ENCODE results near the gene BMX. TPM values are rescaled to one million over a fixed set of nuclear protein-coding genes. Genes with fewer than 3 reads are reported as not detected.
A peak's percentile ranks its signal among the peaks of the same experiment; 100 is the strongest.

Gene BMX
- total RNA-seq, 1 experiment from 2014 or later, result not detected

GRCh38 chrX:15483891-15484290, 16.7 kb upstream of the BMX start:
- intact Hi-C loops (cut with micrococcal nuclease; ENCODE audit: unreplicated experiment), result no loop called here
- no peaks in the 10 kb centered on the region for H3K4me1 Mint-ChIP-seq (ENCODE audit: low read depth, unreplicated experiment)
- H3K9me3 Mint-ChIP-seq (ENCODE audit: low read depth, unreplicated experiment), result no peaks in the 10 kb centered on the region
- no peaks in the 10 kb centered on the region for H3K36me3 Mint-ChIP-seq (ENCODE audit: insufficient read depth, unreplicated experiment)
- no peak overlapping the region for H3K4me3 Mint-ChIP-seq (ENCODE audit: low read depth, unreplicated experiment)
- no peaks in the 10 kb centered on the region for H3K27me3 Mint-ChIP-seq (ENCODE audit: unreplicated experiment)
- TF ChIP-seq CTCF (IDR thresholded peaks at IDR 0.05; ENCODE audit: unreplicated experiment), result no peak
- CTCF ChIA-PET, result no interaction called here
- DNase-seq, result no peak
- no peak overlapping the region for H3K27ac Mint-ChIP-seq (ENCODE audit: unreplicated experiment)
- no TSS peak for BruUV-seq (replicated peaks)

GRCh38 chrX:15492469-15492868, 8.1 kb upstream of the BMX start:
- no peak for TF ChIP-seq CTCF (IDR thresholded peaks at IDR 0.05; ENCODE audit: unreplicated experiment)
- CTCF ChIA-PET, result interaction anchor here (0.7 to 1.8 kb wide), 3 partner anchors 16 to 72 kb away, joined by 3 to 11 read pairs (median 4); no protein-coding TSS in a partner anchor
- peak overlapping the region; percentile 46 for H3K27ac Mint-ChIP-seq (ENCODE audit: unreplicated experiment)
- peaks cover 9% of the 10 kb centered on the region for H3K36me3 Mint-ChIP-seq (ENCODE audit: insufficient read depth, unreplicated experiment)
- no peaks in the 10 kb centered on the region for H3K27me3 Mint-ChIP-seq (ENCODE audit: unreplicated experiment)
- intact Hi-C loops (cut with micrococcal nuclease; ENCODE audit: unreplicated experiment), result loop anchor here (2.0 to 10.0 kb wide), 2 partner anchors 20 to 172 kb away; partner anchors contain the start of gene CLTRN
- DNase-seq, result no peak
- peak overlapping the region; percentile 85 for H3K4me3 Mint-ChIP-seq (ENCODE audit: low read depth, unreplicated experiment)
- H3K9me3 Mint-ChIP-seq (ENCODE audit: low read depth, unreplicated experiment), result no peaks in the 10 kb centered on the region
- BruUV-seq (replicated peaks), result TSS peak; percentile 64
- peaks cover 13% of the 10 kb centered on the region for H3K4me1 Mint-ChIP-seq (ENCODE audit: low read depth, unreplicated experiment)

GRCh38 chrX:15493118-15493962, 7.3 kb upstream of the BMX start, which contains the start of gene PIR:
Gene PIR (minus strand): TSS chrX:15493333. CDS start chrX:15491257, 2,076 bp downstream.
- TSS peak; percentile 87 for BruUV-seq (replicated peaks)
- CTCF ChIA-PET, result interaction anchor here (0.6 to 1.8 kb wide), 7 partner anchors 17 to 223 kb away, joined by 3 to 11 read pairs (median 3); partner anchors contain the start of gene ASB9

GRCh38 chrX:15495801-15496200, 4.8 kb upstream of the BMX start:
- no peaks in the 10 kb centered on the region for H3K27me3 Mint-ChIP-seq (ENCODE audit: unreplicated experiment)
- CTCF ChIA-PET, result no interaction called here
- peaks cover 23% of the 10 kb centered on the region for H3K4me1 Mint-ChIP-seq (ENCODE audit: low read depth, unreplicated experiment)
- H3K27ac Mint-ChIP-seq (ENCODE audit: unreplicated experiment), result no peak overlapping the region
- no TSS peak for BruUV-seq (replicated peaks)
- no peaks in the 10 kb centered on the region for H3K9me3 Mint-ChIP-seq (ENCODE audit: low read depth, unreplicated experiment)
- TF ChIP-seq CTCF (IDR thresholded peaks at IDR 0.05; ENCODE audit: unreplicated experiment), result no peak
- no peak for DNase-seq
- H3K36me3 Mint-ChIP-seq (ENCODE audit: insufficient read depth, unreplicated experiment), result peaks cover 9% of the 10 kb centered on the region
- intact Hi-C loops (cut with micrococcal nuclease; ENCODE audit: unreplicated experiment), result loop anchor here (10.0 kb wide), 1 partner anchor 169 kb away; the partner anchor contains the start of gene CLTRN
- no peak overlapping the region for H3K4me3 Mint-ChIP-seq (ENCODE audit: low read depth, unreplicated experiment)

More at GRCh38 chrX:15493118-15493962, 7.3 kb upstream of the BMX start, which contains the start of gene PIR:
- H3K9me3 Mint-ChIP-seq (ENCODE audit: low read depth, unreplicated experiment), result no peaks in the 10 kb centered on the region
- no peaks in the 10 kb centered on the region for H3K27me3 Mint-ChIP-seq (ENCODE audit: unreplicated experiment)
- peak; percentile 92 for DNase-seq
- H3K4me1 Mint-ChIP-seq (ENCODE audit: low read depth, unreplicated experiment), result peaks cover 22% of the 10 kb centered on the region
- TF ChIP-seq CTCF (IDR thresholded peaks at IDR 0.05; ENCODE audit: unreplicated experiment), result no peak
- intact Hi-C loops (cut with micrococcal nuclease; ENCODE audit: unreplicated experiment), result loop anchor here (1.0 to 10.0 kb wide), 3 partner anchors 21 to 171 kb away; partner anchors contain the start of gene CLTRN
- peak within 1 kb of the TSS; percentile 85 for H3K4me3 Mint-ChIP-seq (ENCODE audit: low read depth, unreplicated experiment)
- H3K36me3 Mint-ChIP-seq (ENCODE audit: insufficient read depth, unreplicated experiment), result peaks cover 9% of the 10 kb centered on the region
- H3K27ac Mint-ChIP-seq (ENCODE audit: unreplicated experiment), result peak within 1 kb of the TSS; percentile 46

Measured in Calu3 (cell line).